H1 (cell line): ENCODE measurements around the gene YPEL5. TPM values are rescaled to one million over a fixed set of nuclear protein-coding genes. Genes with fewer than 3 reads are reported as not detected.

Experiments used
- CTCF ChIA-PET: fragments of 300-600 bp; sonication (Branson Sonifier 250); formaldehyde crosslinking; loops from one replicate; lab custom pipeline; 2021; ENCODE audit not compliant: partially characterized antibody; lab: Charles Lee
- POLR2A ChIA-PET: fragments of 300-600 bp; sonication (Branson Sonifier 250); formaldehyde crosslinking; loops from one replicate; lab custom pipeline; 2021; ENCODE audit warnings: inconsistent platforms; ENCODE audit not compliant: partially characterized antibody; lab: Charles Lee
- DNase-seq, 2 experiments: peaks; one replicate each; pipeline versions ENCODE4 v3.0.0 to v3.0.0-alpha.2; 2010 to 2022; ENCODE audit warnings: low spot score in 2 of 2, low read depth in 1 of 2, mixed read lengths in 1 of 2
- FAIRE-seq: peaks from 2 replicates; lab custom pipeline; 2011; peaks lifted over from hg19 to GRCh38; lab: Jason Lieb, UNC
- H2AFZ ChIP-seq: 2 replicates; pipeline ENCODE4 v1.8.1; 2012; ENCODE audit warnings: low read length, inconsistent platforms
- H2AK5ac ChIP-seq: 2 replicates; pipeline ENCODE4 v1.6.1; 2013; ENCODE audit warnings: low read depth, low read length
- H2BK120ac ChIP-seq: replicated peaks from 2 replicates; pipeline ENCODE3; 2013; ENCODE audit warnings: low read depth, low read length, inconsistent platforms
- H2BK12ac ChIP-seq: 2 replicates; pipeline ENCODE4 v1.6.1; 2013; ENCODE audit warnings: low read depth, low read length
- H2BK15ac ChIP-seq: 2 replicates; pipeline ENCODE4 v1.6.1; 2013; ENCODE audit warnings: low read length
- H2BK20ac ChIP-seq: 2 replicates; pipeline ENCODE4 v1.6.1; 2013; ENCODE audit warnings: low read length
- H2BK5ac ChIP-seq: 2 replicates; pipeline ENCODE4 v1.6.1; 2013; ENCODE audit warnings: low read depth, low read length
- H3K14ac ChIP-seq: 2 replicates; pipeline ENCODE4 v1.6.1; 2013; ENCODE audit warnings: inconsistent platforms; ENCODE audit not compliant: insufficient read length
- H3K18ac ChIP-seq: 2 replicates; pipeline ENCODE4 v1.6.1; 2013; ENCODE audit warnings: low read length; ENCODE audit errors: extremely low read depth
- H3K23ac ChIP-seq: 2 replicates; pipeline ENCODE4 v1.6.1; 2013; ENCODE audit warnings: inconsistent platforms; ENCODE audit not compliant: insufficient read length
- H3K23me2 ChIP-seq: 2 replicates; pipeline ENCODE4 v1.6.1; 2013; ENCODE audit warnings: low read depth, low read length
- H3K27ac ChIP-seq: 2 replicates; pipeline ENCODE4 v1.6.1; 2011; ENCODE audit warnings: low read depth, low read length, inconsistent platforms
- H3K27me3 ChIP-seq, 4 experiments: replicated peaks in 1 of 4; 1 replicate in 1 of 4; 2 replicates in 3 of 4; pipeline versions ENCODE4 v1.6.1 to v1.8.1; 2011 to 2013; ENCODE audit warnings: low read length in 3 of 4, mild to moderate bottlenecking in 3 of 4, inconsistent platforms in 2 of 4, mixed read lengths in 2 of 4, moderate library complexity in 1 of 4; ENCODE audit not compliant: control insufficient read depth in 3 of 4, insufficient read depth in 3 of 4; ENCODE audit errors: extremely low read depth in 1 of 4
- H3K36me3 ChIP-seq, 4 experiments: 2 replicates each; pipeline versions ENCODE4 v1.6.1 to v1.8.1; 2011 to 2013; ENCODE audit warnings: mild to moderate bottlenecking in 4 of 4, low read length in 3 of 4, moderate library complexity in 2 of 4, control low read depth in 1 of 4, inconsistent platforms in 1 of 4; ENCODE audit not compliant: insufficient read depth in 4 of 4, control insufficient read depth in 2 of 4
- H3K4ac ChIP-seq: replicated peaks from 2 replicates; pipeline ENCODE3; 2013; ENCODE audit warnings: low read length, low read depth, mixed read lengths, inconsistent platforms; ENCODE audit not compliant: insufficient read length
- H3K4me1 ChIP-seq, 4 experiments: replicated peaks in 1 of 4; 1 replicate in 1 of 4; 2 replicates in 3 of 4; pipeline versions ENCODE4 v1.6.1 to v1.8.1; 2011 to 2013; ENCODE audit warnings: low read length in 3 of 4, inconsistent platforms in 2 of 4, mixed read lengths in 1 of 4; ENCODE audit not compliant: insufficient read depth in 4 of 4, control insufficient read depth in 3 of 4
- H3K4me2 ChIP-seq, 2 experiments: 2 replicates each; pipeline versions ENCODE4 v1.6.1 to v1.8.1; 2011 to 2013; ENCODE audit warnings: low read depth in 2 of 2, low read length in 2 of 2, control low read depth in 1 of 2, inconsistent platforms in 1 of 2, mild to moderate bottlenecking in 1 of 2; ENCODE audit not compliant: insufficient read depth in 1 of 2
- H3K4me3 ChIP-seq, 4 experiments: fragments of 200-600, 300-600 bp in 1 of 4; sonication (generic), shearing (Covaris generic), sonication (Bioruptor Twin) in 1 of 4; 2 replicates each; pipeline versions ENCODE4 v1.5.1 to v1.8.1; 2011 to 2016; ENCODE audit warnings: low read length in 4 of 4, low read depth in 3 of 4, control low read depth in 2 of 4, inconsistent platforms in 2 of 4, mild to moderate bottlenecking in 2 of 4, mixed read lengths in 1 of 4, moderate library complexity in 1 of 4; ENCODE audit not compliant: insufficient read depth in 2 of 4; ENCODE audit errors: extremely low read depth in 1 of 4
- H3K56ac ChIP-seq: replicated peaks from 2 replicates; pipeline ENCODE3; 2013; ENCODE audit warnings: low read depth, mild to moderate bottlenecking, mixed read lengths, low read length, inconsistent platforms; ENCODE audit not compliant: insufficient read length
- H3K79me1 ChIP-seq: 2 replicates; pipeline ENCODE4 v1.6.1; 2013; ENCODE audit warnings: low read depth, low read length, control low read depth
- H3K79me2 ChIP-seq, 2 experiments: 2 replicates each; pipeline versions ENCODE4 v1.6.1 to v1.8.1; 2012 to 2013; ENCODE audit warnings: low read length in 2 of 2, mild to moderate bottlenecking in 2 of 2, inconsistent platforms in 1 of 2; ENCODE audit not compliant: insufficient read depth in 2 of 2, control insufficient read depth in 1 of 2
- H3K9ac ChIP-seq, 4 experiments: replicated peaks in 1 of 4; 1 replicate in 1 of 4; 2 replicates in 3 of 4; pipeline versions ENCODE4 v1.6.1 to v1.8.1; 2011 to 2013; ENCODE audit warnings: low read depth in 3 of 4, low read length in 3 of 4, control low read depth in 2 of 4, mild to moderate bottlenecking in 2 of 4, moderate library complexity in 2 of 4, inconsistent platforms in 1 of 4; ENCODE audit errors: extremely low read depth in 1 of 4
- H3K9me3 ChIP-seq, 2 experiments: 2 replicates each; pipeline versions ENCODE4 v1.6.1 to v1.8.1; 2012 to 2013; ENCODE audit warnings: mild to moderate bottlenecking in 2 of 2, moderate library complexity in 2 of 2, control low read depth in 1 of 2, inconsistent platforms in 1 of 2, low read depth in 1 of 2, low read length in 1 of 2, mixed read lengths in 1 of 2; ENCODE audit not compliant: insufficient read depth in 2 of 2
- H4K20me1 ChIP-seq, 2 experiments: replicated peaks in 1 of 2; 2 replicates each; pipeline versions ENCODE3 to v1.8.1; 2011 to 2013; ENCODE audit warnings: inconsistent platforms in 2 of 2, low read length in 2 of 2, mild to moderate bottlenecking in 1 of 2; ENCODE audit not compliant: insufficient read depth in 2 of 2, control insufficient read depth in 1 of 2
- H4K5ac ChIP-seq: 2 replicates; pipeline ENCODE4 v1.6.1; 2013; ENCODE audit warnings: low read length, low read depth, mixed read lengths, inconsistent platforms; ENCODE audit not compliant: insufficient read length
- H4K8ac ChIP-seq: 2 replicates; pipeline ENCODE4 v1.8.0; 2013; ENCODE audit warnings: mild to moderate bottlenecking, moderate library complexity, low read length, inconsistent platforms; ENCODE audit not compliant: insufficient read depth; ENCODE audit errors: extremely low read depth
- H4K91ac ChIP-seq: replicated peaks from 2 replicates; pipeline ENCODE3; 2013; ENCODE audit warnings: low read length, mixed read lengths, inconsistent platforms; ENCODE audit not compliant: insufficient read length
- BCL11A ChIP-seq, 2 experiments: IDR thresholded peaks; one replicate each; pipeline ENCODE4 v1.6.1; 2011; ENCODE audit warnings: low read depth in 2 of 2, low read length in 2 of 2, mild to moderate bottlenecking in 2 of 2
- CHD2 ChIP-seq: IDR thresholded peaks from 2 replicates; pipeline ENCODE4 v1.6.1; 2012; ENCODE audit warnings: low read length, improper control_type of control experiment
- EZH2 ChIP-seq: fragments of 200-600 bp; sonication (generic); IDR thresholded peaks from 2 replicates; pipeline ENCODE4 v1.7.1; 2012; ENCODE audit warnings: low read depth, mild to moderate bottlenecking, moderate library complexity, low read length, inconsistent platforms; ENCODE audit not compliant: severe bottlenecking
- JUND ChIP-seq: IDR thresholded peaks from 2 replicates; pipeline ENCODE4 v1.6.1; 2011; ENCODE audit warnings: mild to moderate bottlenecking, improper control_type of control experiment, low read length
- POLR2A ChIP-seq, 2 experiments: IDR thresholded peaks; 1 replicate in 1 of 2; 2 replicates in 1 of 2; pipeline ENCODE4 v1.6.1; 2011; ENCODE audit warnings: low read depth in 2 of 2, low read length in 2 of 2, mild to moderate bottlenecking in 2 of 2; ENCODE audit errors: control extremely low read depth in 1 of 2
- POU5F1 ChIP-seq: IDR thresholded peaks from 2 replicates; pipeline ENCODE4 v1.6.1; 2011; ENCODE audit warnings: low read depth, mild to moderate bottlenecking, low read length, moderate library complexity
- RXRA ChIP-seq: IDR thresholded peaks from 2 replicates; pipeline ENCODE4 v1.6.1; 2011; ENCODE audit warnings: low read depth, mild to moderate bottlenecking, low read length, moderate library complexity; ENCODE audit not compliant: insufficient read depth
- SIN3A ChIP-seq, 2 experiments: IDR thresholded peaks in 1 of 2; conservative IDR thresholded peaks in 1 of 2; 2 replicates each; pipeline ENCODE4 v1.6.1; 2011 to 2012; ENCODE audit warnings: low read length in 2 of 2, improper control_type of control experiment in 1 of 2, low read depth in 1 of 2, mild to moderate bottlenecking in 1 of 2
- SP4 ChIP-seq: IDR thresholded peaks from 2 replicates; pipeline ENCODE4 v1.6.1; 2012; ENCODE audit warnings: low read length, inconsistent platforms
- SRF ChIP-seq: IDR thresholded peaks from 2 replicates; pipeline ENCODE4 v1.6.1; 2011; ENCODE audit warnings: mild to moderate bottlenecking, low read depth, low read length, moderate library complexity
- WGBS, 2 experiments: shearing (Covaris generic) in 1 of 2; methylation state at CpG; one replicate each; pipeline versions ENCODE4 v1.1.6 to v1.1.7; 2013 to 2015; ENCODE audit warnings: low lambda C conversion rate in 2 of 2, mixed read lengths in 2 of 2, inconsistent platforms in 1 of 2, low coverage in 1 of 2, missing lambda C conversion rate in 1 of 2; ENCODE audit not compliant: insufficient replicate concordance in 2 of 2, insufficient coverage in 1 of 2, insufficient read length in 1 of 2; ENCODE audit errors: extremely low coverage in 1 of 2, missing lambda C conversion rate in 1 of 2; 5-methylcytosine and 5-hydroxymethylcytosine counted together
- polyA plus RNA-seq, 7 experiments: library from polyadenylated mRNA; depleted of rRNA in 3 of 7; stranded (reverse) in 5 of 7; unstranded in 2 of 7; fragments of >200 nt in 5 of 7; fragments of 200-250 nt in 2 of 7; gene quantifications; 1 replicate in 5 of 7; 2 replicates in 1 of 7; 4 replicates in 1 of 7; pipeline versions ENCODE4 v1.2.1 to v1.2.3, GENCODE V29; 2011 to 2013; ENCODE audit warnings: missing spikeins in 2 of 7, mixed read lengths in 2 of 7
- total RNA-seq: library from RNA; stranded (reverse); fragmentation: NEBNext Ultra II Directional; extraction: Animal tissue kit (Norgen Biotek cat#: 25700); gene quantifications from 2 replicates; pipeline ENCODE4 v1.2.1, GENCODE V29; 2021

The YPEL5 gene
- total and polyA plus RNA-seq, 2 of the 8 experiments (the other 6 are each of a cell fraction or from before 2014, with no cell fraction given) = 18.5 to 28.0 TPM

DNA sequence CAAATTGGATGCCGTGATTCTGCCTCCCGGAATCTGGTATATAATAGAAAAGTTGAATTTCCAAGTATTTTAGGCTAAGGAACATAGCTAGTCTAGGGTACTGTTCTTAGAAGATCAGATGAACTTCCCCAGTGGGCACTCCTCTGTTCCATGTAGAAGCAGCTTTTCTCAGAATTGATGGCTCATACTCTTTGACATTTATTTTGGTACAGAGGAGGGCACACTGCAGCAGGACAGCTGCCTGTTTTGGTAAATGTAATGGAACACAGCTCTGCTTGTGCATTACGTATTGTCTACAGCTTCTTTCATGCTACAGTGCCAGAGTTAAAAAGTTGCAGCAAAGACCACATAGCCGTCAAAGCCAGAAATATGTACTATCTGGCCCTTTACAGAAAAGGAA is 10.8 kb downstream of the YPEL5 start:
- no peak overlapping the region for H2AFZ ChIP-seq
- H2BK15ac ChIP-seq = no peak overlapping the region
- no peak overlapping the region for H3K4ac ChIP-seq
- ChIA-PET POLR2A (no interaction called here), CTCF (interaction anchor here (1.6 kb wide), 1 partner anchor 550 kb away, joined by 3 read pairs; no protein-coding TSS in a partner anchor)
- H4K8ac ChIP-seq = no peak overlapping the region
- H2BK120ac ChIP-seq = no peak overlapping the region
- H2BK12ac ChIP-seq = no peak overlapping the region
- no peak for FAIRE-seq
- H3K36me3 ChIP-seq = peaks cover 0 to 41% (median 9%) of the 10 kb centered on the region in 4 experiments; a peak in 6 of 8 replicates
- no peak overlapping the region for H2BK5ac ChIP-seq
- H4K91ac ChIP-seq = no peak overlapping the region
- no peaks in the 10 kb centered on the region for H4K20me1 ChIP-seq
- TF ChIP-seq RXRA = no peak
- TF ChIP-seq POLR2A (IDR thresholded peaks at IDR 0.05; ENCODE audit: control extremely low read depth in 1 of 2, low read depth in 2 of 2, low read length in 2 of 2) = no peak
- TF ChIP-seq SP4 = no peak
- TF ChIP-seq JUND = no peak
- no peak for TF ChIP-seq CHD2
- TF ChIP-seq POU5F1 = no peak
- no peak for TF ChIP-seq SIN3A (conservative IDR thresholded peaks at IDR 0.05 in 1 of 2, IDR thresholded peaks at IDR 0.05 in 1 of 2; ENCODE audit: low read depth in 1 of 2, low read length in 2 of 2)
- TF ChIP-seq SRF = no peak
- no peak for TF ChIP-seq EZH2
- TF ChIP-seq BCL11A (IDR thresholded peaks at IDR 0.05; ENCODE audit: low read depth in 2 of 2, low read length in 2 of 2) = no peak
- no peak overlapping the region for H3K14ac ChIP-seq
- no peak overlapping the region for H2AK5ac ChIP-seq
- no peak overlapping the region for H3K9ac ChIP-seq
- no peak overlapping the region for H4K5ac ChIP-seq
- no peaks in the 10 kb centered on the region for H3K4me1 ChIP-seq
- no peak for DNase-seq
- no peaks in the 10 kb centered on the region for H3K23me2 ChIP-seq
- no peak overlapping the region for H3K4me3 ChIP-seq
- no peak overlapping the region for H3K18ac ChIP-seq
- no peak overlapping the region for H2BK20ac ChIP-seq
- H3K4me2 ChIP-seq = no peak overlapping the region
- H3K27ac ChIP-seq = no peak overlapping the region
- 86% methylated on average over 4 of the region's 4 CpGs; no CpG with 5 or more reads in 1 of the 2 experiments for WGBS, 2 experiments
- no peaks in the 10 kb centered on the region for H3K9me3 ChIP-seq
- no peaks in the 10 kb centered on the region for H3K79me1 ChIP-seq
- no peak overlapping the region for H3K23ac ChIP-seq
- H3K56ac ChIP-seq = no peak overlapping the region
- H3K27me3 ChIP-seq = no peaks in the 10 kb centered on the region; a peak in 1 of 7 replicates
- peaks cover 0 to 3% of the 10 kb centered on the region in 2 experiments; a peak in 1 of 4 replicates for H3K79me2 ChIP-seq
